ENCODE results near the gene FRMD4B.

FRMD4B gene

GRCh38 chr3:69166446-69166845, 219.4 kb downstream of the FRMD4B start:
- DNase-seq (ENCODE audit: low read depth), result no peak

GRCh38 chr3:69165744-69166143, 220.1 kb downstream of the FRMD4B start:
- no peak for DNase-seq (ENCODE audit: low read depth)

GRCh38 chr3:69164296-69164695, 221.6 kb downstream of the FRMD4B start:
- no peak for DNase-seq (ENCODE audit: low read depth)

- no peak for DNase-seq (ENCODE audit: low read depth)
Measured at GRCh38 chr3:69162308-69162980, 223.4 kb downstream of the FRMD4B start.

GRCh38 chr3:69161587-69162307, 224.1 kb downstream of the FRMD4B start:
- peak; percentile 29 for DNase-seq (ENCODE audit: low read depth)

- no peak for DNase-seq (ENCODE audit: low read depth)
Measured at GRCh38 chr3:69160525-69160924, 225.4 kb downstream of the FRMD4B start.

- DNase-seq (ENCODE audit: low read depth), result no peak
Measured at GRCh38 chr3:69160107-69160506, 225.8 kb downstream of the FRMD4B start.

GRCh38 chr3:69149586-69149985, 236.3 kb downstream of the FRMD4B start:
- DNase-seq (ENCODE audit: low read depth), result no peak

- no peak for DNase-seq (ENCODE audit: low read depth)
Measured at GRCh38 chr3:69145688-69146087, 240.2 kb downstream of the FRMD4B start.

- no peak for DNase-seq (ENCODE audit: low read depth)
Measured at GRCh38 chr3:69144631-69145245, 241.2 kb downstream of the FRMD4B start.

GRCh38 chr3:69143612-69144011, 242.3 kb downstream of the FRMD4B start:
- DNase-seq (ENCODE audit: low read depth), result peak; percentile 70

- no peak for DNase-seq (ENCODE audit: low read depth)
Measured at GRCh38 chr3:69142797-69143454, 243.0 kb downstream of the FRMD4B start.

GRCh38 chr3:69142090-69142489, 243.8 kb downstream of the FRMD4B start:
- DNase-seq (ENCODE audit: low read depth), result peak; percentile 68

- no peak for DNase-seq (ENCODE audit: low read depth)
Measured at GRCh38 chr3:69141313-69141712, 244.6 kb downstream of the FRMD4B start.

GRCh38 chr3:69137412-69137811, 248.5 kb downstream of the FRMD4B start:
- no peak for DNase-seq (ENCODE audit: low read depth)

- DNase-seq (ENCODE audit: low read depth), result no peak
Measured at GRCh38 chr3:69137005-69137404, 248.9 kb downstream of the FRMD4B start.

GRCh38 chr3:69130689-69131088, 255.2 kb downstream of the FRMD4B start:
- no peak for DNase-seq (ENCODE audit: low read depth)

GRCh38 chr3:69129531-69129930, 256.4 kb downstream of the FRMD4B start:
- no peak for DNase-seq (ENCODE audit: low read depth)

- DNase-seq (ENCODE audit: low read depth), result no peak
Measured at GRCh38 chr3:69128509-69128908, 257.4 kb downstream of the FRMD4B start.

GRCh38 chr3:69126999-69127398, 258.9 kb downstream of the FRMD4B start:
- DNase-seq (ENCODE audit: low read depth), result no peak

- no peak for DNase-seq (ENCODE audit: low read depth)
Measured at GRCh38 chr3:69126216-69126615, 259.7 kb downstream of the FRMD4B start.

GRCh38 chr3:69122403-69122802, 263.5 kb downstream of the FRMD4B start, which contains the start of gene LMOD3:
TSS of gene LMOD3 (minus strand) at chr3:69122595. CDS start at chr3:69122386, 209 bp downstream.
- no peak for DNase-seq (ENCODE audit: low read depth)

GRCh38 chr3:69121950-69122349, 263.9 kb downstream of the FRMD4B start:
- DNase-seq (ENCODE audit: low read depth), result no peak
